ENCODE results near the gene GPR45.

DNA sequence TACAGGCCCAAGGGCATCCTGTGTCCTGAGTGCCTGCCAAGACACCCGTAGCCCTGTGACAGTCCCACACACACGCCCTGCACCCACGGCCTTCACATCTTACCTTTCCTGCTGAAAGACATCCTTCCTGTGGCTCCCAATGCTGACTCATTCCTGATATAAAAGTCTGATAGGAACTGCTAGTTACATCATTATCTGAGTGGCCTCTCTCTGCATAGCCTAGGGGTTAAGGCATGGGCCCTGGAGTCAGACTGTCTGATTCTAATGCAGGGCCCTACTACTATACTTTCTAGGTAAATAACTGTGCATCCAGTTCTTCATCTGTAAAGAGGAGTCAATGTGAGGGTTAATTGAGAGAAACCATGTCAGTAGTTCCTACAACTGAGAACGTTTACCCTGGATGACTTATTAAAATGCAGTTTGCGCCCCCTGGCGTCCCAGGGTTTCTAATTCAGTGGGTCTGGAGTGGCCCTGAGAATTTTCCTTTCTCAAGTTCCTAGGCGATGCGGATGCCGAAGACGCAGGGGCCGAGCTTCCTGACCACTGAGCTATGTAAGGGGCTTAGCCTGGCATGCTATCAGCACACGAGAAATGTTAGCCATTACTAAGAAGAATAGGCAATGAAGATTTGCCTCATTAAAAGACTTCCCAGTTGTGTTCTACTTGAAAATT is 6.0 kb upstream of the GPR45 start:
- TF ChIP-seq, protein P1, sequence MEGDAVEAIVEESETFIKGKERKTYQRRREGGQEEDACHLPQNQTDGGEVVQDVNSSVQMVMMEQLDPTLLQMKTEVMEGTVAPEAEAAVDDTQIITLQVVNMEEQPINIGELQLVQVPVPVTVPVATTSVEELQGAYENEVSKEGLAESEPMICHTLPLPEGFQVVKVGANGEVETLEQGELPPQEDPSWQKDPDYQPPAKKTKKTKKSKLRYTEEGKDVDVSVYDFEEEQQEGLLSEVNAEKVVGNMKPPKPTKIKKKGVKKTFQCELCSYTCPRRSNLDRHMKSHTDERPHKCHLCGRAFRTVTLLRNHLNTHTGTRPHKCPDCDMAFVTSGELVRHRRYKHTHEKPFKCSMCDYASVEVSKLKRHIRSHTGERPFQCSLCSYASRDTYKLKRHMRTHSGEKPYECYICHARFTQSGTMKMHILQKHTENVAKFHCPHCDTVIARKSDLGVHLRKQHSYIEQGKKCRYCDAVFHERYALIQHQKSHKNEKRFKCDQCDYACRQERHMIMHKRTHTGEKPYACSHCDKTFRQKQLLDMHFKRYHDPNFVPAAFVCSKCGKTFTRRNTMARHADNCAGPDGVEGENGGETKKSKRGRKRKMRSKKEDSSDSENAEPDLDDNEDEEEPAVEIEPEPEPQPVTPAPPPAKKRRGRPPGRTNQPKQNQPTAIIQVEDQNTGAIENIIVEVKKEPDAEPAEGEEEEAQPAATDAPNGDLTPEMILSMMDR (IDR thresholded peaks at IDR 0.05): peak in 4 of 7 experiments; percentile 47 to 63 (median 58)
- TF ChIP-seq POLR2AphosphoS5 (IDR thresholded peaks at IDR 0.05): no peak
